Tibial nerve (tissue), 4 donors: Measurements from ENCODE around the gene CBX5. TPM values are rescaled to one million over a fixed set of nuclear protein-coding genes. Genes with fewer than 3 reads are reported as not detected.
A peak's percentile ranks its signal among the peaks of the same experiment; 100 is the strongest.

ENCODE experiments used
- DNase-seq, 2 donors: peaks; one replicate each; pipeline ENCODE4 v3.0.0-alpha.2; 2019; ENCODE audit warnings: low spot score in 2 of 2
- H3K27ac ChIP-seq, 4 donors: fragments of 200-600 bp; sonication (generic) in 3 of 4; one replicate each; pipeline ENCODE4 v1.5.1; 2017 to 2019; ENCODE audit warnings: mild to moderate bottlenecking in 1 of 4
- H3K27me3 ChIP-seq, 2 donors: fragments of 200-600 bp; sonication (generic) in 1 of 2; one replicate each; pipeline versions ENCODE4 v1.5.1 to v1.6.0; 2017 to 2019
- H3K36me3 ChIP-seq, 3 donors: fragments of 200-600 bp; sonication (generic); one replicate each; pipeline ENCODE4 v1.5.1; 2018 to 2019
- H3K4me1 ChIP-seq, 4 donors: fragments of 200-600 bp; sonication (generic) in 3 of 4; one replicate each; pipeline ENCODE4 v1.5.1; 2017 to 2019
- H3K4me3 ChIP-seq, 4 donors: fragments of 200-600 bp; sonication (generic) in 3 of 4; one replicate each; pipeline ENCODE4 v1.5.1; 2017 to 2019; ENCODE audit warnings: mild to moderate bottlenecking in 1 of 4, moderate library complexity in 1 of 4
- H3K9me3 ChIP-seq, 4 donors: fragments of 200-600 bp; sonication (generic) in 3 of 4; one replicate each; pipeline ENCODE4 v1.5.1; 2017 to 2019
- CTCF ChIP-seq, 5 experiments: fragments of 200-600 bp in 3 of 5; fragments of 450-650 bp in 2 of 5; sonication (generic) in 3 of 5; IDR thresholded peaks; one replicate each; pipeline ENCODE4 v1.5.1; 2016 to 2019; ENCODE audit warnings: antibody characterized with exemption in 5 of 5, mild to moderate bottlenecking in 3 of 5, moderate library complexity in 2 of 5
- EP300 ChIP-seq, 2 donors: sonication (generic); formaldehyde crosslinking; IDR thresholded peaks; one replicate each; pipeline ENCODE4 v1.6.1; 2017; ENCODE audit warnings: antibody characterized with exemption in 2 of 2, mild to moderate bottlenecking in 1 of 2
- POLR2A ChIP-seq, 2 donors: fragments of 450-650 bp; IDR thresholded peaks; one replicate each; pipeline ENCODE4 v1.6.1; 2017; ENCODE audit warnings: antibody characterized with exemption in 2 of 2, mild to moderate bottlenecking in 2 of 2, moderate library complexity in 2 of 2
- WGBS, 2 donors: methylation state at CpG; one replicate each; pipeline ENCODE4 v1.1.5; 2018; 5-methylcytosine and 5-hydroxymethylcytosine counted together
- total RNA-seq, 4 donors: library from RNA; depleted of rRNA; stranded (reverse); fragments of >200 nt; gene quantifications; one replicate each; pipeline ENCODE4 v1.1.0, GENCODE V29; 2016

The CBX5 gene
- total RNA-seq, 4 donors from 2014 or later = 32.1 to 50.0 (median 42.4) TPM

- no peak for DNase-seq
- Histone ChIP-seq H3K27ac (no peak overlapping the region), H3K9me3 (no peaks in the 10 kb centered on the region), H3K4me3 (no peak overlapping the region), H3K4me1 (no peaks in the 10 kb centered on the region), H3K27me3 (peaks cover 0 to 3% of the 10 kb centered on the region in 2 donors), H3K36me3 (no peaks in the 10 kb centered on the region)
- no peak for TF ChIP-seq CTCF (IDR thresholded peaks at IDR 0.05)
- no peak for TF ChIP-seq EP300 (IDR thresholded peaks at IDR 0.05)
- TF ChIP-seq POLR2A (IDR thresholded peaks at IDR 0.05) = no peak
- 83 to 90% methylated on average over 7 of the region's 7 CpGs for WGBS, 2 donors
Observed at GRCh38 chr12:54204316-54204715, 75.6 kb downstream of the CBX5 start.

DNA sequence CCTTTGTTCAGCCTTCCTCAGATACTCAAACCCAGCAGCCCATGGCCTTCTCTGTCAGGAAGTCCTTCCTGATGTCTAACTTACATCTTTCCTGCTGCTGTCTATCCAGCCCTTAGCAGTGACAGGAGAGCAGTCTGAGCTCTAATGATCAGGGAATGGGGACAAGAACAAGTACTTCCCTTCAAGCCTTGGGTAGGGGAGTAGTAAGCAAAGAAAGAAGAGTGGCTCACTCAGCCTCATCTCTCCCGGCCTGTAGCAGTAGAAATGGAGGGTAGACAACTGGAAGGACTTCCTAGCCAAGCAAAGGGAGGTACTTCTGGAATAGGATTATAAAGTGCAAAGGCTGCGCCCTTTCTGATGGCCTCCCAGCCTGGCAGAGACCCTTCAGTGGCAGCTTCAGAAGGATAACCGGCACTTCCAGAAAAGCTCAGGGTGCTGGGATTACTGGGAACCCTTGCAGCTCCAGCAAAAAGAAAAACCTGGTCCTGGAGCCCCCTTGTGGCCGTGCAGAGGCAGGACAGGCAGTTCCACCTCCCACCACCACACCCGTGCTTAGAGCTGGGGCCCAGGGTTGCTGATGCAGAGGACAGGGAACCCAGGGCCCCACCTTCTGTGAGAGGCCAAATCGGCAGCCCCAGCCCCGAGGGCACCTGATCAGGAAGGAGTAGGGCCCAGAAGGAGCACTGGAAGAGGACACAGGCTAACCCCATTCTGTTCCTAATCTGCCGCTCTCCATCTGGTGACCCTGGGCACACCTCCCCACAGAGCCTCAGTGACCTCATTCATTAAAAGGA lies 78.7 kb downstream of the CBX5 start:
- peaks cover 0 to 14% (median 3%) of the 10 kb centered on the region in 4 donors for H3K4me1 ChIP-seq
- TF ChIP-seq CTCF (IDR thresholded peaks at IDR 0.05) (peak; percentile 92 to 99 (median 94)), EP300 (IDR thresholded peaks at IDR 0.05) (no peak)
- H3K36me3 ChIP-seq = no peaks in the 10 kb centered on the region
- no peak overlapping the region for H3K4me3 ChIP-seq
- no peaks in the 10 kb centered on the region for H3K9me3 ChIP-seq
- peaks cover 0 to 5% of the 10 kb centered on the region in 2 donors for H3K27me3 ChIP-seq
- no peak overlapping the region for H3K27ac ChIP-seq
- DNase-seq = peak; percentile 42 to 57
- 24 to 27% methylated on average over 8 of the region's 8 CpGs for WGBS, 2 donors

GRCh38 chr12:54200412-54200811 lies 79.5 kb downstream of the CBX5 start:
- no peaks in the 10 kb centered on the region for H3K36me3 ChIP-seq
- no peak overlapping the region for H3K4me3 ChIP-seq
- TF ChIP-seq EP300 (IDR thresholded peaks at IDR 0.05) = no peak
- TF ChIP-seq CTCF (IDR thresholded peaks at IDR 0.05) = no peak
- TF ChIP-seq POLR2A (IDR thresholded peaks at IDR 0.05) = no peak
- H3K27ac ChIP-seq = no peak overlapping the region
- no peak for DNase-seq
- peaks cover 0 to 5% of the 10 kb centered on the region in 2 donors for H3K27me3 ChIP-seq
- H3K4me1 ChIP-seq = peaks cover 0 to 22% (median 6%) of the 10 kb centered on the region in 4 donors
- WGBS, 2 donors = 96 to 100% methylated on average over 5 of the region's 5 CpGs
- H3K9me3 ChIP-seq = no peaks in the 10 kb centered on the region

- Histone ChIP-seq H3K36me3 (no peaks in the 10 kb centered on the region), H3K27ac (no peak overlapping the region), H3K4me3 (no peak overlapping the region), H3K9me3 (no peaks in the 10 kb centered on the region), H3K4me1 (peaks cover 0 to 25% (median 8%) of the 10 kb centered on the region in 4 donors), H3K27me3 (peaks cover 0 to 5% of the 10 kb centered on the region in 2 donors)
- 60 to 61% methylated on average over 3 of the region's 3 CpGs for WGBS, 2 donors
- DNase-seq = no peak
- no peak for TF ChIP-seq EP300 (IDR thresholded peaks at IDR 0.05)
Observed at GRCh38 chr12:54199917-54200316, 80.0 kb downstream of the CBX5 start.

- DNase-seq = no peak
- peaks cover 0 to 8% of the 10 kb centered on the region in 2 donors for H3K27me3 ChIP-seq
Observed at GRCh38 chr12:54199034-54199433, 80.9 kb downstream of the CBX5 start.

More at GRCh38 chr12:54199034-54199433, 80.9 kb downstream of the CBX5 start:
- 71 to 86% methylated on average over 6 of the region's 6 CpGs for WGBS, 2 donors
- H3K4me3 ChIP-seq = no peak overlapping the region
- no peaks in the 10 kb centered on the region for H3K9me3 ChIP-seq
- no peak overlapping the region for H3K27ac ChIP-seq
- TF ChIP-seq EP300 (IDR thresholded peaks at IDR 0.05) = no peak
- TF ChIP-seq CTCF (IDR thresholded peaks at IDR 0.05) = no peak
- TF ChIP-seq POLR2A (IDR thresholded peaks at IDR 0.05) = no peak
- no peaks in the 10 kb centered on the region for H3K36me3 ChIP-seq
- peaks cover 0 to 25% (median 8%) of the 10 kb centered on the region in 4 donors for H3K4me1 ChIP-seq
